HCT116 (cell line): Measurements from ENCODE around the gene SPRYD4. TPM values are rescaled to one million over a fixed set of nuclear protein-coding genes. Genes with fewer than 3 reads are reported as not detected.

Experiments used
- ATAC-seq: fragments of 200-7000 bp; cut with Tn5 transposase; 2 replicates; pipeline ENCODE4 v1.9.1; 2020; ENCODE audit warnings: mild to moderate bottlenecking, moderate library complexity
- BruUV-seq: library from RNA; stranded (reverse); fragments of 400-500 nt; replicated peaks from 2 replicates; lab custom pipeline; 2021; lab: Mats Ljungman, UMichigan
- CTCF ChIA-PET: fragments of 300-600 bp; sonication (Branson Sonifier 250); formaldehyde crosslinking; loops from one replicate; lab custom pipeline; 2021; ENCODE audit warnings: antibody characterized with exemption; lab: Charles Lee
- POLR2A ChIA-PET: fragments of 300-600, 350-600 bp; sonication (Branson Sonifier 250); formaldehyde crosslinking; loops from one replicate; lab custom pipeline; 2021; ENCODE audit warnings: antibody characterized with exemption; lab: Charles Lee
- RAD21 ChIA-PET, 2 experiments: fragments of 300-600 bp; sonication (Branson Sonifier 250); formaldehyde crosslinking; loops; one replicate each; lab custom pipeline; 2023; ENCODE audit warnings: low total read pairs in 2 of 2; ENCODE audit not compliant: uncharacterized antibody in 2 of 2, unreplicated experiment in 2 of 2, low non-redundant PET in 1 of 2; lab: Charles Lee
- DNase-seq: peaks from one replicate; pipeline ENCODE4 v3.0.0-alpha.2; 2010; ENCODE audit warnings: low read depth, low spot score
- H2AFZ ChIP-seq: fragments of 200-600 bp; shearing (Covaris generic), sonication (generic); 2 replicates; pipeline ENCODE4 v1.6.1; 2017; ENCODE audit warnings: low read depth, mixed run types, mixed read lengths, antibody characterized with exemption, low read length; ENCODE audit not compliant: poor library complexity, severe bottlenecking
- H3K27ac ChIP-seq: 2 replicates; pipeline ENCODE4 v1.5.1; 2012; ENCODE audit warnings: low read depth, low read length
- H3K27me3 ChIP-seq: fragments of 200-600 bp; sonication (generic); 2 replicates; pipeline ENCODE4 v1.6.1; 2016; ENCODE audit warnings: mixed run types, low read length, mixed read lengths; ENCODE audit not compliant: insufficient read depth
- H3K36me3 ChIP-seq, 2 experiments: fragments of 200-500 bp in 1 of 2; fragments of 200-600 bp in 1 of 2; sonication (Bioruptor generic) in 1 of 2; sonication (generic) in 1 of 2; 2 replicates each; pipeline versions ENCODE4 v1.5.1 to v1.6.1; 2014 to 2016; ENCODE audit warnings: low read length in 2 of 2, inconsistent platforms in 1 of 2, mixed read lengths in 1 of 2, mixed run types in 1 of 2; ENCODE audit not compliant: insufficient read depth in 2 of 2, control insufficient read depth in 1 of 2
- H3K4me1 ChIP-seq, 2 experiments: fragments of 200-600 bp in 1 of 2; sonication (generic) in 1 of 2; 2 replicates each; pipeline versions ENCODE4 v1.5.1 to v1.6.1; 2012 to 2017; ENCODE audit warnings: low read length in 2 of 2, inconsistent platforms in 1 of 2, mild to moderate bottlenecking in 1 of 2, mixed read lengths in 1 of 2, mixed run types in 1 of 2, moderate library complexity in 1 of 2; ENCODE audit not compliant: insufficient read depth in 2 of 2, control insufficient read depth in 1 of 2
- H3K4me2 ChIP-seq: fragments of 200-600 bp; sonication (generic); 2 replicates; pipeline ENCODE4 v1.6.1; 2017; ENCODE audit warnings: mixed run types, low read length, mixed read lengths
- H3K4me3 ChIP-seq, 2 experiments: fragments of 200-600 bp in 1 of 2; sonication (generic) in 1 of 2; replicated peaks in 1 of 2; 2 replicates each; pipeline ENCODE4 v1.5.1; 2011 to 2016; ENCODE audit warnings: low read length in 2 of 2, control low read depth in 1 of 2, low read depth in 1 of 2, mild to moderate bottlenecking in 1 of 2, mixed read lengths in 1 of 2, mixed run types in 1 of 2
- H3K79me2 ChIP-seq: fragments of 200-600 bp; sonication (generic); 2 replicates; pipeline ENCODE4 v1.6.1; 2017; ENCODE audit warnings: mild to moderate bottlenecking, mixed run types, low read length, moderate library complexity, mixed read lengths; ENCODE audit not compliant: insufficient read depth
- H3K9ac ChIP-seq: fragments of 200-600 bp; sonication (generic); 2 replicates; pipeline ENCODE4 v1.6.1; 2016; ENCODE audit warnings: low read length, mixed read lengths
- H3K9me2 ChIP-seq: fragments of 200-600 bp; sonication (generic), shearing (Covaris generic); 2 replicates; pipeline ENCODE4 v1.6.1; 2017; ENCODE audit warnings: mixed run types, mild to moderate bottlenecking, moderate library complexity; ENCODE audit not compliant: insufficient read depth
- H3K9me3 ChIP-seq, 2 experiments: fragments of 200-500 bp in 1 of 2; fragments of 200-600 bp in 1 of 2; sonication (Bioruptor generic) in 1 of 2; sonication (generic) in 1 of 2; 2 replicates each; pipeline ENCODE4 v1.6.1; 2014 to 2017; ENCODE audit warnings: low read length in 2 of 2, mixed read lengths in 2 of 2, inconsistent platforms in 1 of 2, low read depth in 1 of 2, mild to moderate bottlenecking in 1 of 2, mixed run types in 1 of 2, moderate library complexity in 1 of 2; ENCODE audit not compliant: control insufficient read depth in 1 of 2, insufficient read depth in 1 of 2
- H4K20me1 ChIP-seq: fragments of 200-600 bp; sonication (generic), shearing (Covaris generic); 2 replicates; pipeline ENCODE4 v1.6.1; 2017; ENCODE audit warnings: mixed run types, mild to moderate bottlenecking, moderate library complexity; ENCODE audit not compliant: insufficient read depth
- ATF3 ChIP-seq: IDR thresholded peaks from 2 replicates; pipeline ENCODE4 v1.6.1; 2012
- CTCF ChIP-seq, 3 experiments: fragments of 200-600 bp in 1 of 3; sonication (generic) in 1 of 3; IDR thresholded peaks in 2 of 3; conservative IDR thresholded peaks in 1 of 3; 2 replicates each; pipeline ENCODE4 v1.5.1; 2012 to 2017; ENCODE audit warnings: low read depth in 2 of 3, low read length in 2 of 3, antibody characterized with exemption in 1 of 3, borderline replicate concordance in 1 of 3, control low read depth in 1 of 3, mild to moderate bottlenecking in 1 of 3, mixed read lengths in 1 of 3, mixed run types in 1 of 3, moderate library complexity in 1 of 3; ENCODE audit not compliant: insufficient read depth in 1 of 3
- EGR1 ChIP-seq: IDR thresholded peaks from 2 replicates; pipeline ENCODE4 v1.6.1; 2012; ENCODE audit warnings: low read depth
- ELF1 ChIP-seq: IDR thresholded peaks from 2 replicates; pipeline ENCODE4 v1.6.1; 2012; ENCODE audit warnings: low read depth, borderline replicate concordance
- EZH2phosphoT487 ChIP-seq: fragments of 200-600 bp; IDR thresholded peaks from 2 replicates; pipeline ENCODE4 v1.6.1; 2018; ENCODE audit warnings: antibody characterized with exemption, borderline replicate concordance
- FOSL1 ChIP-seq: IDR thresholded peaks from 2 replicates; pipeline ENCODE4 v1.6.1; 2012; ENCODE audit warnings: low read depth
- JUND ChIP-seq: IDR thresholded peaks from 2 replicates; pipeline ENCODE4 v1.6.1; 2012
- MAX ChIP-seq: IDR thresholded peaks from 2 replicates; pipeline ENCODE4 v1.6.1; 2012
- SP1 ChIP-seq: IDR thresholded peaks from 2 replicates; pipeline ENCODE4 v1.6.1; 2012; ENCODE audit warnings: low read depth
- SRF ChIP-seq: IDR thresholded peaks from 2 replicates; pipeline ENCODE4 v1.6.1; 2012; ENCODE audit warnings: low read depth
- TCF7L2 ChIP-seq: IDR thresholded peaks from 2 replicates; pipeline ENCODE4 v1.7.0; 2011; ENCODE audit warnings: borderline replicate concordance, inconsistent platforms; ENCODE audit not compliant: insufficient read depth, insufficient read length; ENCODE audit errors: extremely low read depth
- YY1 ChIP-seq: IDR thresholded peaks from 2 replicates; pipeline ENCODE4 v1.6.1; 2011; ENCODE audit warnings: low read length, low read depth, moderate library complexity, mild to moderate bottlenecking; ENCODE audit not compliant: insufficient replicate concordance; ENCODE audit errors: extremely low read depth
- intact Hi-C: fragments of 100-400 bp; cut with micrococcal nuclease; formaldehyde crosslinking; loops from 2 replicates; pipeline ENCODE4 v1.10.0; 2022
- total RNA-seq: library from RNA; stranded (reverse); gene quantifications from one replicate; pipeline ENCODE4 v1.2.1, GENCODE V29; 2021; ENCODE audit not compliant: unreplicated experiment

Gene SPRYD4
- total RNA-seq, 1 experiment from 2014 or later: 2.5 TPM

GRCh38 chr12:56437430-56438176 is 30.8 kb upstream of the SPRYD4 start:
- Histone ChIP-seq H3K4me1 (no peaks in the 10 kb centered on the region), H3K36me3 (peaks cover 0 to 3% of the 10 kb centered on the region in 2 experiments; a peak in 2 of 4 replicates), H2AFZ (no peak overlapping the region), H3K27me3 (no peaks in the 10 kb centered on the region), H3K27ac (no peak overlapping the region), H3K9me3 (no peaks in the 10 kb centered on the region), H3K9me2 (no peaks in the 10 kb centered on the region), H4K20me1 (no peaks in the 10 kb centered on the region), H3K4me2 (no peak overlapping the region), H3K9ac (no peak overlapping the region), H3K4me3 (no peak overlapping the region), H3K79me2 (peaks cover 55% of the 10 kb centered on the region)
- RAD21 ChIA-PET: no interaction called here
- POLR2A ChIA-PET: no interaction called here
- intact Hi-C loops: no loop called here
- TF ChIP-seq SRF: no peak
- no peak for TF ChIP-seq CTCF (IDR thresholded peaks at IDR 0.05 in 2 of 3, conservative IDR thresholded peaks at IDR 0.05 in 1 of 3; ENCODE audit: borderline replicate concordance in 1 of 3, insufficient read depth in 1 of 3, low read depth in 2 of 3, low read length in 2 of 3)
- TF ChIP-seq TCF7L2: no peak
- TF ChIP-seq FOSL1: no peak
- TF ChIP-seq EGR1: no peak
- no peak for TF ChIP-seq JUND
- no peak for TF ChIP-seq ATF3
- no peak for TF ChIP-seq SP1
- no peak for TF ChIP-seq YY1
- no peak for TF ChIP-seq ELF1
- TF ChIP-seq MAX: no peak
- no peak for TF ChIP-seq EZH2phosphoT487
- no TSS peak for BruUV-seq
- ATAC-seq (no peak), DNase-seq (no peak)
- CTCF ChIA-PET: no interaction called here
